Ishikawa (cell line): ENCODE results near the gene EPB41L5.

Experiments
- CEBPB ChIP-seq: IDR thresholded peaks from 2 replicates; pipeline ENCODE4 v1.6.1; 2012
- CREB1 ChIP-seq: IDR thresholded peaks from 2 replicates; pipeline ENCODE4 v1.6.1; 2012; ENCODE audit warnings: low read depth
- EGR1 ChIP-seq: IDR thresholded peaks from 2 replicates; pipeline ENCODE4 v1.6.1; 2012
- EP300 ChIP-seq: IDR thresholded peaks from 2 replicates; pipeline ENCODE4 v1.6.1; 2012; ENCODE audit warnings: borderline replicate concordance
- FOXM1 ChIP-seq: IDR thresholded peaks from 2 replicates; pipeline ENCODE4 v1.6.1; 2012; ENCODE audit warnings: low read depth, borderline replicate concordance
- NFIC ChIP-seq: IDR thresholded peaks from 2 replicates; pipeline ENCODE4 v1.6.1; 2012
- RAD21 ChIP-seq: IDR thresholded peaks from 2 replicates; pipeline ENCODE4 v1.6.1; 2012; ENCODE audit warnings: low read depth
- TAF1 ChIP-seq: IDR thresholded peaks from 2 replicates; pipeline ENCODE4 v1.6.1; 2012; ENCODE audit warnings: low read depth, mild to moderate bottlenecking
- TCF12 ChIP-seq: IDR thresholded peaks from 2 replicates; pipeline ENCODE4 v1.6.1; 2012; ENCODE audit warnings: low read depth
- TEAD4 ChIP-seq: IDR thresholded peaks from 2 replicates; pipeline ENCODE4 v1.6.1; 2012
- YY1 ChIP-seq: IDR thresholded peaks from 2 replicates; pipeline ENCODE4 v1.6.1; 2012; ENCODE audit warnings: low read depth
- ZBTB7A ChIP-seq: IDR thresholded peaks from 2 replicates; pipeline ENCODE4 v1.6.1; 2012; ENCODE audit warnings: low read depth
- TF ChIP-seq, protein P1 (sequence below): IDR thresholded peaks from 2 replicates; pipeline ENCODE4 v1.6.1; 2012; ENCODE audit warnings: low read depth, mild to moderate bottlenecking
- TF ChIP-seq, protein P2 (sequence below): IDR thresholded peaks from 2 replicates; pipeline ENCODE4 v1.6.1; 2012
- TF ChIP-seq, protein P3 (sequence below): IDR thresholded peaks from 2 replicates; pipeline ENCODE4 v1.6.1; 2012

The EPB41L5 gene

DNA sequence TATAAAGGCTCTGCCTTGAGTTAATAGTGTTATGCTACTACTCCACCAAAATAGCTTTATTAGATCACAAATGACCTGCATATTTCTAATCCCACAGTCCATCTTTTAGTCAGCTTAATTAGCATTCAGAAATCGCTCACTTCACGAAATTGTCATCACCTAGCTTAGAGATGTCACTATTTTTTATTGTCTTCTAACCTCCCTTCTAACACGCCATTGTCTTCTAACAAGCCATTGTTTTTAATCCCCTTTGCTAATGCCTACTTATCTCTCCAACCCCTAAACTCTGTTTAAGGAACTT is 97.1 kb downstream of the EPB41L5 start:
- TF ChIP-seq RAD21 (no peak), EGR1 (no peak), TAF1 (no peak), NFIC (no peak), TCF12 (no peak), FOXM1 (no peak), ZBTB7A (no peak), YY1 (no peak), CREB1 (no peak), EP300 (no peak), TEAD4 (no peak), CEBPB (no peak)
- TF ChIP-seq, protein P1, sequence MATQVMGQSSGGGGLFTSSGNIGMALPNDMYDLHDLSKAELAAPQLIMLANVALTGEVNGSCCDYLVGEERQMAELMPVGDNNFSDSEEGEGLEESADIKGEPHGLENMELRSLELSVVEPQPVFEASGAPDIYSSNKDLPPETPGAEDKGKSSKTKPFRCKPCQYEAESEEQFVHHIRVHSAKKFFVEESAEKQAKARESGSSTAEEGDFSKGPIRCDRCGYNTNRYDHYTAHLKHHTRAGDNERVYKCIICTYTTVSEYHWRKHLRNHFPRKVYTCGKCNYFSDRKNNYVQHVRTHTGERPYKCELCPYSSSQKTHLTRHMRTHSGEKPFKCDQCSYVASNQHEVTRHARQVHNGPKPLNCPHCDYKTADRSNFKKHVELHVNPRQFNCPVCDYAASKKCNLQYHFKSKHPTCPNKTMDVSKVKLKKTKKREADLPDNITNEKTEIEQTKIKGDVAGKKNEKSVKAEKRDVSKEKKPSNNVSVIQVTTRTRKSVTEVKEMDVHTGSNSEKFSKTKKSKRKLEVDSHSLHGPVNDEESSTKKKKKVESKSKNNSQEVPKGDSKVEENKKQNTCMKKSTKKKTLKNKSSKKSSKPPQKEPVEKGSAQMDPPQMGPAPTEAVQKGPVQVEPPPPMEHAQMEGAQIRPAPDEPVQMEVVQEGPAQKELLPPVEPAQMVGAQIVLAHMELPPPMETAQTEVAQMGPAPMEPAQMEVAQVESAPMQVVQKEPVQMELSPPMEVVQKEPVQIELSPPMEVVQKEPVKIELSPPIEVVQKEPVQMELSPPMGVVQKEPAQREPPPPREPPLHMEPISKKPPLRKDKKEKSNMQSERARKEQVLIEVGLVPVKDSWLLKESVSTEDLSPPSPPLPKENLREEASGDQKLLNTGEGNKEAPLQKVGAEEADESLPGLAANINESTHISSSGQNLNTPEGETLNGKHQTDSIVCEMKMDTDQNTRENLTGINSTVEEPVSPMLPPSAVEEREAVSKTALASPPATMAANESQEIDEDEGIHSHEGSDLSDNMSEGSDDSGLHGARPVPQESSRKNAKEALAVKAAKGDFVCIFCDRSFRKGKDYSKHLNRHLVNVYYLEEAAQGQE: no peak
- TF ChIP-seq, protein P2, sequence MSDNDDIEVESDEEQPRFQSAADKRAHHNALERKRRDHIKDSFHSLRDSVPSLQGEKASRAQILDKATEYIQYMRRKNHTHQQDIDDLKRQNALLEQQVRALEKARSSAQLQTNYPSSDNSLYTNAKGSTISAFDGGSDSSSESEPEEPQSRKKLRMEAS: no peak
- TF ChIP-seq, protein P3, sequence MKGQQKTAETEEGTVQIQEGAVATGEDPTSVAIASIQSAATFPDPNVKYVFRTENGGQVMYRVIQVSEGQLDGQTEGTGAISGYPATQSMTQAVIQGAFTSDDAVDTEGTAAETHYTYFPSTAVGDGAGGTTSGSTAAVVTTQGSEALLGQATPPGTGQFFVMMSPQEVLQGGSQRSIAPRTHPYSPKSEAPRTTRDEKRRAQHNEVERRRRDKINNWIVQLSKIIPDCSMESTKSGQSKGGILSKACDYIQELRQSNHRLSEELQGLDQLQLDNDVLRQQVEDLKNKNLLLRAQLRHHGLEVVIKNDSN: no peak

DNA sequence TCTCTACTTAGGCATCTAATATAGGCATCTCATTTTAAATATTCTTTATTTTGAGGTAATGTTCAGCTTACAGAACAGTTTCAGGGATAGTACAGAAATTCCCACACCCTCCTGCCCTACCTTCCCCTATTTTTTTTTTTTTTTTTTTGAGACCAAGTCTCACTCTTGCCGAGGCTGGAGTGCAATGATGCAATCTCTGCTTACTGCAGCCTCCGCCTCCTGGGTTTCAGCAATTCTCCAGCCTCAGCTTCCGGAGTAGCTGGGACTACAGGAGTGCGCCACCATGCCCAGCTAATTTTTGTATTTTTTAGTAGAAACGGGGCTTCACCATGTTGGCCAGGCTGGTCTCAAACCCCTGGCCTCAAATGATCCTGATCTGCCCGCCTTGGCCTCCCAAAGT is 97.6 kb downstream of the EPB41L5 start:
- TF ChIP-seq EP300 (no peak), TCF12 (no peak), TAF1 (no peak), TEAD4 (no peak), CREB1 (no peak), CEBPB (no peak)
- TF ChIP-seq, protein P1: no peak
- TF ChIP-seq, protein P3: no peak
- TF ChIP-seq, protein P2: no peak

DNA sequence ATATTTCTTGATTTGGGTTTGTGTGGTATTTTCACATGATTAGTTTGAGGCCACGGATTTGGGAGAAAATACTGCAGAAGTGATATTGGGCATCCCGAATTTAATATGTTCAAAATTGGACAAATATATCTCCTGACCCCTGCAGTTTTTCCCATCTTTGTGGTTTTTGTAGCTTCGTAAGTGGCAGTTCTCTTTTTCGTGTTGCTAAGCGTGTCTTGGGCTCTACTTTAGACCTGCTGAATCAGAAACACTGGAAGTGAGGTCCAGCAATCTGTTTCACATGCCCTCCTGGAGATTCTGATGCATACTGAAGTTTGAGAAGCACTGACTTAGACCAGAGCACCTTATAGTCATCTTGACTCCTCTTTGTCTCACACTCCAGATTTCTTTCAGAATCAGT is 98.3 kb downstream of the EPB41L5 start:
- TF ChIP-seq TCF12: no peak
- TF ChIP-seq EP300: no peak
- no peak for TF ChIP-seq RAD21
- no peak for TF ChIP-seq TEAD4
- TF ChIP-seq, protein P3: no peak
- TF ChIP-seq NFIC: no peak

DNA sequence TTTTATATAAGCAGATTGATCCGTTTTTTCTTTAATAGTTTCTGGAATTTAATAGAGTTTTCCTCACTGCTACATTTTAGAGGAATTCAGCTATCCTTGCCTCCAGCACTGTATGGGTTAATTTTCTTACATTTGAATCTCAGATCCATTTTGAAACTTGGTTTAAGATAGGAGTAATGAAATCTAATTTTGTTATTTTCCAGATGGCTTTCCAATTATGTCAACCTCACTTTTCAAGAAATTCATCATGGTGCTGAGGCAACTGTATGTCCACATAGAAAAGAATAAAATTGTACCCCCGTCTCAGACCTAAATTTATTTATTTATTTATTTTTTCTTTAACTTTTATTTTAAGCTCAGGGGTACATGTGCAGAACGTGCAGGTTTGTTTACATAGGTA is 105.1 kb downstream of the EPB41L5 start:
- TF ChIP-seq, protein P1: no peak
- TF ChIP-seq TEAD4 (no peak), RAD21 (no peak), CREB1 (no peak), EP300 (no peak), FOXM1 (no peak), EGR1 (no peak), ZBTB7A (no peak), TCF12 (no peak), YY1 (no peak)
- TF ChIP-seq, protein P2: no peak
- TF ChIP-seq, protein P3: no peak
